Spinal cord (tissue), 10 donors: ENCODE results near the gene SLC1A6. TPM values are rescaled to one million over a fixed set of nuclear protein-coding genes. Genes with fewer than 3 reads are reported as not detected.
A peak's percentile ranks its signal among the peaks of the same experiment; 100 is the strongest.
"Not testable (repeated sequence)": the region's sequence is repeated elsewhere in the genome, so short reads cannot be mapped to it uniquely, and the experiment has no call there.

ENCODE experiments used
- DNase-seq, 6 donors: peaks; one replicate each; pipeline versions ENCODE4 v3.0.0 to v3.0.0-alpha.2; 2013 to 2015; ENCODE audit warnings: low spot score in 6 of 6, low read depth in 4 of 6
- H3K27ac ChIP-seq: one replicate; pipeline ENCODE4 v1.5.1; 2013; ENCODE audit warnings: low read depth, low read length, control low read depth
- H3K27me3 ChIP-seq: one replicate; pipeline ENCODE4 v1.6.1; 2013; ENCODE audit warnings: low read length; ENCODE audit not compliant: control insufficient read depth, insufficient read depth
- H3K36me3 ChIP-seq: one replicate; pipeline ENCODE4 v1.6.1; 2013; ENCODE audit warnings: low read length; ENCODE audit not compliant: control insufficient read depth, insufficient read depth
- H3K4me1 ChIP-seq: one replicate; pipeline ENCODE4 v1.6.1; 2013; ENCODE audit warnings: low read length; ENCODE audit not compliant: control insufficient read depth, insufficient read depth
- H3K4me3 ChIP-seq: one replicate; pipeline ENCODE4 v1.5.1; 2013; ENCODE audit warnings: low read depth, low read length, control low read depth
- H3K9me3 ChIP-seq: one replicate; pipeline ENCODE4 v1.6.1; 2013; ENCODE audit warnings: low read length; ENCODE audit not compliant: control insufficient read depth, insufficient read depth
- WGBS: methylation state at CpG from one replicate; pipeline ENCODE4 v1.1.5; 2013; ENCODE audit warnings: missing lambda C conversion rate; ENCODE audit not compliant: insufficient coverage; 5-methylcytosine and 5-hydroxymethylcytosine counted together
- polyA plus RNA-seq, 2 donors: library from polyadenylated mRNA; unstranded; fragments of 120-200 nt; gene quantifications; one replicate each; pipeline ENCODE4 v1.2.1, GENCODE V29; 2013; ENCODE audit not compliant: insufficient read length in 2 of 2
- total RNA-seq, 2 donors: library from RNA; depleted of rRNA in 1 of 2; stranded (reverse); fragments of 120-200 nt in 1 of 2; fragments of >200 nt in 1 of 2; gene quantifications; one replicate each; pipeline versions ENCODE4 v1.2.3 to v1.2.4, GENCODE V29; 2013 to 2014
- donor health status: healthy.

SLC1A6 gene
- total and polyA plus RNA-seq, 4 donors = 9.6 to 64.6 (median 42.3) TPM

DNA sequence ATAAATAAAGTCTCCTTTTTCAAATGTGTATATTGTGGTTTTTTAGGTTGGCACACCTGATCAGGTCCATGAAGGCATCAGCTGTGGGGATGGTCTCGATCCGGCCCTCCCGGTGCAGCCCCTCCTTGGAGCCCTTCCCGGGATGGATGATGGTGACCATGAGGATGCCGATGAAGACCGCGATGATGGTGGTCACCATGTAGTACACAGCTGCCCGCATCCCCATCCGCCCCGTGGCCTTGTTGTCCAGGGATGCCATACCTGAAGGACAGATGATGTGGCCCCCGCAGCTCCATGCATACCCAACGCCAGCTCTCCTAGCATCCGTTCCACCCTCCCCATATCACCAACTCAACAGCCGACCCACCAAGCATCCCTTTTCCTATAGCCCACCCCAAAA, 11.4 kb downstream of the SLC1A6 start:
- WGBS = 93% methylated on average over 14 of the region's 14 CpGs
- Histone ChIP-seq H3K4me1 (peaks cover 3% of the 10 kb centered on the region), H3K27ac (no peak overlapping the region), H3K9me3 (no peaks in the 10 kb centered on the region), H3K36me3 (peaks cover 36% of the 10 kb centered on the region), H3K4me3 (no peak overlapping the region), H3K27me3 (no peaks in the 10 kb centered on the region)
- no peak for DNase-seq

DNA sequence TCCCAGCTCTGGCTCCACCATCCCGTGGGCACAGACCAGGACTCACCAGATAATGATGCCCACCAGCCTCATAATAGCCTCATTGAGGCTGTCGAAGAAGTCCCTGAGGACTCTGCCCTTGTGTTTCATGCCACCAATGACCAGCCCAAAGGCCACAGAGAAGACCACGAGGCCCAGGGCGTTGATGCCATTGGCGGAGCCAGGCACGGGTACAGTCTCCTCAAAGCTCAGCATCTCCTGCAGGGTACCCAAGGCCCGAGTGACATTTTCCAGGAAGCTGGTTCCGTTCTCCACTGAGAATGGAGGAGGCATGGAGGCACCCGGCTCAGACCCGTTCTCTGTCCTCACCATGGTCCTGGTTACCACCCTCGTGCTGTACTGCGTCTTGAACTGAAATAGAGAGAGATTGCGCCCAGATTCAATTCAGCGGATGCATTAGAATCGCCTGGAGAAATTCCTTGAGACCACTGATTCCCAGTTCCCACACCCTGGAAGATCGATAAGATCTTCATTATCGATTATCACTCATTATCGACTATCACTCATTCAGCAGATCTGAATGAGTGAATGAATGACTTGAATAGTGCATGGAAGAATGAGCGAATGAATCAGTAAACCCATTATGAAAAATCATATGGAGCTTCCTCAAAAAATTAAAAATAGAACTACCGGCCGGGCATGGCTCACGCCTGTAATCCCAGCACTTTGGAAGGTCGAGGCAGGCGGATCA, 17.5 kb downstream of the SLC1A6 start:
- H3K4me1 ChIP-seq = no peaks in the 10 kb centered on the region
- H3K4me3 ChIP-seq = no peak overlapping the region
- no peak overlapping the region for H3K27ac ChIP-seq
- H3K27me3 ChIP-seq = no peaks in the 10 kb centered on the region
- DNase-seq = no peak
- WGBS = 95% methylated on average over 15 of the region's 24 CpGs
- peaks cover 8% of the 10 kb centered on the region for H3K36me3 ChIP-seq
- peaks cover 2% of the 10 kb centered on the region for H3K9me3 ChIP-seq

- Histone ChIP-seq H3K36me3 (peaks cover 14% of the 10 kb centered on the region), H3K4me3 (no peak overlapping the region), H3K9me3 (peaks cover 2% of the 10 kb centered on the region), H3K27ac (no peak overlapping the region), H3K27me3 (no peaks in the 10 kb centered on the region), H3K4me1 (no peaks in the 10 kb centered on the region)
- no CpG with 5 or more reads among the region's 1 CpG for WGBS
- no peak for DNase-seq
Observed at GRCh38 chr19:14959263-14959662, 20.4 kb downstream of the SLC1A6 start.

DNA sequence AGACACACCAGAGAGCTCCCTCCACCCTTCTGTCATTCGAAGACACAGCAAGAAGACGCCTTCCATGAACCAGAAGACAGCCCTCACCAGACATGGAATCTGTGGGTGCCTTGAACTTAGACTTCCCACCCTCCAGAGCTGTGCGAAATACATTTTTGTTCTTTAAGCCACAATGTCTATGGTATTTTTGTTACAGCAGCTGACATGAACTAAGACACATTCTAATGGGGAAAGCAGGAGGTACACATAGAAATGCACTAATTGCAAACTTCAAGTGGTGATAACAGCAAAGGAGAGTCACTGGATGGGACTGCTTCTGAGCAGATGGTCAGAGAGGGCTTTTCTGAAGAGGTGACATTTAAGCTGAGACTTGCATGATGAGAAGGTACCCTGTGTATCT, 22.2 kb downstream of the SLC1A6 start:
- Histone ChIP-seq H3K4me1 (no peaks in the 10 kb centered on the region), H3K36me3 (peaks cover 14% of the 10 kb centered on the region), H3K9me3 (peaks cover 2% of the 10 kb centered on the region), H3K27ac (no peak overlapping the region), H3K27me3 (no peaks in the 10 kb centered on the region), H3K4me3 (no peak overlapping the region)
- WGBS = 89% methylated on average over 2 of the region's 3 CpGs
- DNase-seq = no peak

DNA sequence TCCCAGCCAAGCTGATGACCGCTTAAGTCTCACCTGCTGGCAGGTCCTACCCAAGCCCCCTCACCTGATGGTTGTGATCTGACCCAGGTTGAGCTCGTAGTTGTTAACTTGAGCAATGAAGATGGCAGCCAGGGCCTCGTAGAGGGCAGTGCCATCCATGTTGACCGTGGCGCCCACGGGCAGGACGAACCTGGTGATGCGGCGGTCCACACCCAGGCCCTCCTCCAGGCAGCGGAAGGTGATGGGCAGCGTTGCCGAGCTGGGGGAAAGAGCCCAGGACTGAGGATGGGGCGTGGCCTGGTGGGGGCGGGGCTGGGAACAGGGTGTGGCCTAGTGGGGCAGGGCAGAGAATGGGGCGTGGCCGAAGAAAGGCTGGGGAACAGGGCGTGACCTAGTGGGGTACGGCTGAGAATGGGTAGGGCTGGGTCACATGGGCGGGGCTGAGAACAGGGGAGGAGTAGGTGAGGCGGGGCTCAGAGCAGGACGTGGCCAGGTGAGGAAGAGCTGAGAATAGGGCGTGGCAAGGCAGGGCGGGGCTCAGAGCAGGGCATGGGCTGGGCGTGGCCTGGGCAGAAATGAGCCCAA, 25.5 kb downstream of the SLC1A6 start:
- no peaks in the 10 kb centered on the region for H3K9me3 ChIP-seq
- WGBS = 16% methylated on average over 24 of the region's 24 CpGs
- no peak for DNase-seq
- no peaks in the 10 kb centered on the region for H3K27me3 ChIP-seq
- H3K27ac ChIP-seq = no peak overlapping the region
- no peaks in the 10 kb centered on the region for H3K4me1 ChIP-seq
- H3K4me3 ChIP-seq = no peak overlapping the region
- peaks cover 11% of the 10 kb centered on the region for H3K36me3 ChIP-seq

DNA sequence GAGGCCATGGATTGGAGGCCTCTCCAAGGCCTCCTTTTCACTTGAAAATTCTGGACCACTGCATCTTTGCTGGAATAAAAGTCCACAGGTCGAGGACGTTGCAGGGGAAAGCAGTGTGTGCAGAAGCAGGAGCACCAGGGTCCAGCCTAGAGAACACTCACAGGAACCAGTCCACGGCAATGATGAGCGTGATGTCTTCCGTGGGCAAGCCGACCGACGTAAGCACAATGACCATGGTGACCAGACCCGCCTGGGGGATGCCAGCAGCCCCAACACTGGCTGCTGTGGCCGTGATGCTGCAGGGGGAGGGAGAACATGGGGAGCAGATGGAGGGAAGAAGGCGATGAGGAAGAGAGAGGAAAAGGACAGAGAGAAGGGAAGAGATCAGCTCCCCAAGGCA, 26.9 kb downstream of the SLC1A6 start:
- 86% methylated on average over 9 of the region's 11 CpGs for WGBS
- Histone ChIP-seq H3K9me3 (no peaks in the 10 kb centered on the region), H3K27ac (no peak overlapping the region), H3K4me3 (no peak overlapping the region), H3K36me3 (peaks cover 9% of the 10 kb centered on the region), H3K27me3 (no peaks in the 10 kb centered on the region), H3K4me1 (no peaks in the 10 kb centered on the region)
- DNase-seq = no peak

DNA sequence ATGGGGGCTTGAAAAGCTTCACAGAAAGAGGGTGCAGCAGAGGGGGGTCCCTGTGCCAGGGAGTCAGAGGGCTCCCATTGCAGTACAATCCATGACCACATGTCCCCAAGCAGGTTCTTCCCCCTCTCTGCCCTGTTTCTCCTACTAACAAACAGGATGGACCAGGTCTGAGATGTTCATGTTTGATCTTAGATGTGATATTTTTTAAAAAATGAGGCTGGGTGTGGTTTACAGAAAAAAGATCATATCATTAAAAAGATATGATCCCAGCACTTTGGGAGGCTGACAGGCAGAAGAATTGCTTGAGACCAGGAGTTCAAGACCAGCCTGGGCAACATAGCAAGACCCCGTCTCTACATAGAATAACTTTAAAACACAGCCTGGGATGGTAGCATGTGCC, 29.2 kb downstream of the SLC1A6 start:
- no peak for DNase-seq
- Histone ChIP-seq H3K4me3 (no peak overlapping the region), H3K27ac (no peak overlapping the region), H3K4me1 (no peaks in the 10 kb centered on the region), H3K36me3 (peaks cover 5% of the 10 kb centered on the region), H3K27me3 (no peaks in the 10 kb centered on the region), H3K9me3 (no peaks in the 10 kb centered on the region)
- no CpG with 5 or more reads among the region's 1 CpG for WGBS

GRCh38 chr19:14949876-14950275, 29.8 kb downstream of the SLC1A6 start:
- Histone ChIP-seq H3K36me3 (peaks cover 5% of the 10 kb centered on the region), H3K27ac (no peak overlapping the region), H3K27me3 (no peaks in the 10 kb centered on the region), H3K4me3 (no peak overlapping the region), H3K9me3 (no peaks in the 10 kb centered on the region), H3K4me1 (no peaks in the 10 kb centered on the region)
- 76% methylated on average over 3 of the region's 8 CpGs for WGBS
- DNase-seq = no peak

DNA sequence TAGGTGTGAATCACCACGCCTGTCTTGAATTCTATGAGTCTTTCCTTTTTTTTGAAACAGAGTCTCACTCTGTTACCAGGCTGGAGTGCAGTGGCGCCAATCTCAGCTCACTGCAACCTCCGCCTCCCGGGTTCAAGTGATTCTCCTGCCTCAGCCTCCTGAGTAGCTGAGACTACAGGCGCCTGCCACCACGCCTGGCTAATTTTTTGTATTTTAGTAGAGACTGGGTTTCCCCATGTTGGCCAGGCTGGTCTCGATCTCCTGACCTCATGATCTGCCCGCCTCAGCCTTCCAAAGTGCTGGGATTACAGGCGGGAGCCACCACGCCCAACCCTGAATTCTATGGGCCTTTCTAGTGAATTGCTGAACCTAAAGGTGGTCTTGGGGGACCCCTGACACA, 30.3 kb downstream of the SLC1A6 start:
- H3K4me1 ChIP-seq, H3K27ac ChIP-seq: not testable (repeated sequence)
- 89% methylated on average over 6 of the region's 10 CpGs for WGBS

DNA sequence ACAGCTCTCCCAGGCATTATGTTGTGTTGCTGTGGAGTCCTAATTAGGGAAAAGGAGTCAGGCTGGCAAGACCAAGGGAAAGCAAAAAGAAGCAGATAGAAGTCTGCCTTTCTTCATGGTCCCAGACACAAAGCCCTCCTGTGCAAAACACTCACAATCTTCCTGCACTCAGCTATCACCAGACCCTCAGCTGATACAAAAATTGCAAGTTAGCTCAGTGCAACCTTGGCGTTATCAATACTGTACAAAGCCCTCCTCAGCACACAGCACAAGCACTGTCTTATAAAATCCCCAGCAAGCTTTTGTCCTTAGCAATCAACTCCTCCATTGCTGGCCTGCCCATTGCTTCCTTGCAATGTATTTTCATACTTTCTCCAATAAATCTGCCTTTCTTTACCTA, 35.2 kb downstream of the SLC1A6 start:
- Histone ChIP-seq H3K9me3 (no peaks in the 10 kb centered on the region), H3K4me1 (no peaks in the 10 kb centered on the region), H3K4me3 (no peak overlapping the region), H3K27ac (no peak overlapping the region), H3K36me3 (no peaks in the 10 kb centered on the region), H3K27me3 (no peaks in the 10 kb centered on the region)
- DNase-seq = peak in 1 of 6 donors; percentile 0
- 100% methylated on average over 1 of the region's 1 CpG for WGBS

More for the DNA sequence above, 30.3 kb downstream of the SLC1A6 start:
- not testable (repeated sequence) for H3K27me3 ChIP-seq, H3K4me3 ChIP-seq, H3K36me3 ChIP-seq, H3K9me3 ChIP-seq, DNase-seq
